Esophagus squamous epithelium (tissue), 4 donors: ENCODE data around the gene SLC44A4.

Experiments
- POLR2A ChIP-seq, 4 donors: fragments of 450-650 bp; IDR thresholded peaks; one replicate each; pipeline ENCODE4 v1.6.1; 2017; ENCODE audit warnings: antibody characterized with exemption in 4 of 4, mild to moderate bottlenecking in 4 of 4, moderate library complexity in 3 of 4
- TF ChIP-seq, protein P1 (sequence below), 6 experiments: fragments of 450-650 bp in 4 of 6; fragments of 200-600 bp in 2 of 6; sonication (generic) in 2 of 6; IDR thresholded peaks; one replicate each; pipeline ENCODE4 v1.5.1; 2016 to 2019; ENCODE audit warnings: antibody characterized with exemption in 6 of 6, mild to moderate bottlenecking in 4 of 6, moderate library complexity in 4 of 6

GRCh38 chr6:31871046-31871659, 7.6 kb downstream of the SLC44A4 start:
- no peak for TF ChIP-seq POLR2A (IDR thresholded peaks at IDR 0.05)
- TF ChIP-seq, protein P1, sequence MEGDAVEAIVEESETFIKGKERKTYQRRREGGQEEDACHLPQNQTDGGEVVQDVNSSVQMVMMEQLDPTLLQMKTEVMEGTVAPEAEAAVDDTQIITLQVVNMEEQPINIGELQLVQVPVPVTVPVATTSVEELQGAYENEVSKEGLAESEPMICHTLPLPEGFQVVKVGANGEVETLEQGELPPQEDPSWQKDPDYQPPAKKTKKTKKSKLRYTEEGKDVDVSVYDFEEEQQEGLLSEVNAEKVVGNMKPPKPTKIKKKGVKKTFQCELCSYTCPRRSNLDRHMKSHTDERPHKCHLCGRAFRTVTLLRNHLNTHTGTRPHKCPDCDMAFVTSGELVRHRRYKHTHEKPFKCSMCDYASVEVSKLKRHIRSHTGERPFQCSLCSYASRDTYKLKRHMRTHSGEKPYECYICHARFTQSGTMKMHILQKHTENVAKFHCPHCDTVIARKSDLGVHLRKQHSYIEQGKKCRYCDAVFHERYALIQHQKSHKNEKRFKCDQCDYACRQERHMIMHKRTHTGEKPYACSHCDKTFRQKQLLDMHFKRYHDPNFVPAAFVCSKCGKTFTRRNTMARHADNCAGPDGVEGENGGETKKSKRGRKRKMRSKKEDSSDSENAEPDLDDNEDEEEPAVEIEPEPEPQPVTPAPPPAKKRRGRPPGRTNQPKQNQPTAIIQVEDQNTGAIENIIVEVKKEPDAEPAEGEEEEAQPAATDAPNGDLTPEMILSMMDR (IDR thresholded peaks at IDR 0.05): no peak
